GM12874 (cell line): ENCODE data around the gene NFIA.

ENCODE experiments used
- TF ChIP-seq, protein P1 (sequence below): IDR thresholded peaks from 2 replicates; pipeline ENCODE4 v1.5.1; 2011; ENCODE audit warnings: low read depth, mild to moderate bottlenecking, control low read depth, low read length, moderate library complexity; ENCODE audit not compliant: insufficient read depth

Gene NFIA

GRCh38 chr1:61233121-61233660 is 150.8 kb downstream of the NFIA start:
- TF ChIP-seq, protein P1, sequence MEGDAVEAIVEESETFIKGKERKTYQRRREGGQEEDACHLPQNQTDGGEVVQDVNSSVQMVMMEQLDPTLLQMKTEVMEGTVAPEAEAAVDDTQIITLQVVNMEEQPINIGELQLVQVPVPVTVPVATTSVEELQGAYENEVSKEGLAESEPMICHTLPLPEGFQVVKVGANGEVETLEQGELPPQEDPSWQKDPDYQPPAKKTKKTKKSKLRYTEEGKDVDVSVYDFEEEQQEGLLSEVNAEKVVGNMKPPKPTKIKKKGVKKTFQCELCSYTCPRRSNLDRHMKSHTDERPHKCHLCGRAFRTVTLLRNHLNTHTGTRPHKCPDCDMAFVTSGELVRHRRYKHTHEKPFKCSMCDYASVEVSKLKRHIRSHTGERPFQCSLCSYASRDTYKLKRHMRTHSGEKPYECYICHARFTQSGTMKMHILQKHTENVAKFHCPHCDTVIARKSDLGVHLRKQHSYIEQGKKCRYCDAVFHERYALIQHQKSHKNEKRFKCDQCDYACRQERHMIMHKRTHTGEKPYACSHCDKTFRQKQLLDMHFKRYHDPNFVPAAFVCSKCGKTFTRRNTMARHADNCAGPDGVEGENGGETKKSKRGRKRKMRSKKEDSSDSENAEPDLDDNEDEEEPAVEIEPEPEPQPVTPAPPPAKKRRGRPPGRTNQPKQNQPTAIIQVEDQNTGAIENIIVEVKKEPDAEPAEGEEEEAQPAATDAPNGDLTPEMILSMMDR: no peak

DNA sequence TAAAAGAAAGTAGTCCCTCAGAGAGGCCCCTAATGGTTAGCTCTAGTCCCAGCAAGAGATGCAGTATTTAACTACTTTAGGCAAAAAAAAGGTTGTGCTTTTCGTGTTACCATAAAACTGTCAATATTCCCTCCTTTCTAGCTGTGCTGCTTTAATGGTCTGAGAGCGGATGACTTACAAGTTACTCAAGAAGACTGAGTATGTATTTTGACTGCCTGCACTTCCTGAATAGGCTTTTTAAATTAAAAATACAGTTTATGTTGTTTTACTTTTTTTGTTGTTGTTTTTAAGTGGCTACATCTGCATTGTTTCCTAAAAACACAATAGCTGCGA is 152.2 kb downstream of the NFIA start:
- TF ChIP-seq, protein P1: no peak

- TF ChIP-seq, protein P1: no peak
These were observed 154.8 kb downstream of the NFIA start for GRCh38 chr1:61237147-61237546.

DNA sequence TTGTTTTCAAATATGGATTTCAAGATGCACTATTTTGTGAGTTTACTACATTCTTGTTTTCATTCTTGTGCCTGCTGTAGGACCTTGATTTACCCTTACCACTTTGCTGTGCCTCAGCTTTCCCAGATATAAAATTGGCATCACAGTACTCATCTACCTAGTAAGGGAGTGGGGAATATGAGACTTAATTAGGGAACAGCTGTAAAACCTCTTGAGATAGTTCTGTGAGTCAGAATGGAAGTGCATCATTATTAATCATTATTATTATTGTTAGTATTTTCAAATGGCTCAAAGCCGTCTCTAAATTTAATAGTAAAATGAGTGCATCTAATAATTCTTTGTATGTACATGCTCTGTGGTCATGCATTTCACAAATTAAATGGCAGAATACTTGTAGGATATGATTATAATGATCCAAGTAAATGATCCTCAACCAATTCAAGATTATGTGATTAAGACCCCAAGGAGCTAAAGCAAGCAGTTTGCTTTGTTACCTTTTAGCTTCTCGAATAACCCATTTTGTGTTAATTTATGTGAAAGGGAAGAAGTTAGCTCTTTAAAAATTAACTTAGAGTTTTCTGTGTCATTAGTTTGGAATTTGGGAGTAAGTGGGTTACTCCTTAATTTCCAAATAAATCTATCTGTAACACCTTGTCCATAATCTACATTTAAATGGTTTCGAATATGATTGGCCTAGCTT is 155.4 kb downstream of the NFIA start:
- TF ChIP-seq, protein P1: no peak

DNA sequence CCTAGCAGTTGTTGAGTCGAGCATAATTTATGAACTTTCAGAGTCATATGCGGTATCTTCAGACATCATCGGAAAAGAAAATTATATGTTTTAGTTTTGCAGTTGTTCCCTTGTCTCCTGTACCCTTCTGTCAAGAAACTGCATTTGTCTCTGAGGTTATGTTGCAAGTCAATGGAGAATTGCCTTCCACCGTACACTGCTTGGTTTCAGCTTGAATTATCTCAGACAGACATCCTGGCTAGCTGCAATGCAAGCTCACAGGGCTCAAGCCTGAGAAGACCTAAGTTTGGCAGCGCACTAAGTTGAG is 156.0 kb downstream of the NFIA start:
- TF ChIP-seq, protein P1: no peak

GRCh38 chr1:61240878-61241277 is 158.5 kb downstream of the NFIA start:
- TF ChIP-seq, protein P1: no peak

DNA sequence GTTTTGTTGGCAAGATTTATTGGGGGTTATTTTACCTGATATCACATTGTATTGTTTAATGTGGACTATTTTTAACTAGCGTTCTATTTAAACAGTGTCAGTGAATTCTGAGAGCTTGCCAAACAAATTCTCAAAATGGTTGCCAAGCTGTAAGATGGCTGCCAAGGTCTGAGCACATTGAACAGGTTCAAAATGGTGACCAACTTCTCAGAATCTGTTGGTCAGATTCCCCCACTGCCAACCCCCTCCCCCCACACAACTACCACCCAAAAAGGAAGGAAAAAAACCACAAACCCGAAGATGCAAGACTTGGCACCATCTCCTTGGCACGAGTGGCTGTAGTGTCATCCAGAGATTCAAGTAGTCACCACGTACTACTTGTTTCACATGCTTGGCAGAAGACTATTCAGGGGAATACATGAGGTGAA is 159.1 kb downstream of the NFIA start:
- TF ChIP-seq, protein P1: no peak

DNA sequence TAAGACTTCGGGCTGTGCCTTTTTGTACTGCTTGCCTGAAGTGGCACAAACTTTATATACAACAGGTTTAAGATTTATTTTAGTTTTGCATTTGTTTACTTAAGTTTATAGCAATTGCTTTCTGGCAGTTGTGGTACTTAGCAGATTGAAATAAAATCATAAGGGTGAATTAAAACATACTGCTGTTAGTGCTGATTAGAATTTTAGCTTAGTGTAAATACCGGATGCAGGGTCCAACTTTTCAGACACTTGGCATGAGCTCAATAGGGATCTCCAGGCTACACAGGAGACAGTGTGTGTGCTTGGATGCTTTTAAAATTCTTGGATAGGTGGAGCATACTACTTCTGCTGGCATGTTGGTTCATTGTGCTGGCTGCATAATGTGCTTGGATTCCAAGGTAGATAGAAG is 159.6 kb downstream of the NFIA start:
- TF ChIP-seq, protein P1: no peak
